Karpas-422 (cell line): ENCODE results near the gene INO80B. TPM values are rescaled to one million over a fixed set of nuclear protein-coding genes. Genes with fewer than 3 reads are reported as not detected.

Source experiments
- total RNA-seq: library from RNA; depleted of rRNA; stranded (reverse); fragments of >200 nt; shearing (Covaris generic); gene quantifications from 2 replicates; pipeline ENCODE4 v1.2.3, GENCODE V29; 2014; ENCODE audit warnings: low replicate concordance; rRNA removed

Gene INO80B
- total RNA-seq, 1 experiment from 2014 or later = 29.3 TPM

Other genes starting within 250 kb of the INO80B start
- 0.65 and 3.2 TPM in 2 replicates for gene SLC4A5, start 111.7 kb upstream of the INO80B start, total RNA-seq
- gene DCTN1, start 74.8 kb upstream of the INO80B start, total RNA-seq = 95.0 and 96.4 TPM in 2 replicates
- gene C2orf81, start 33.5 kb upstream of the INO80B start, total RNA-seq = 3.8 and 7.6 TPM in 2 replicates
- 130 and 239 TPM in 2 replicates for gene WDR54, start 33.4 kb upstream of the INO80B start, total RNA-seq
- gene RTKN, start 13.2 kb upstream of the INO80B start, total RNA-seq = 28.1 and 31.5 TPM in 2 replicates
- gene WBP1, start 3.4 kb downstream of the INO80B start, total RNA-seq = 124 and 149 TPM in 2 replicates
- 69.1 and 95.6 TPM in 2 replicates for gene MOGS, start 10.3 kb downstream of the INO80B start, total RNA-seq
- gene MRPL53, start 17.6 kb downstream of the INO80B start, total RNA-seq = 91.4 and 144 TPM in 2 replicates
- 47.7 and 50.5 TPM in 2 replicates for gene CCDC142, start 27.9 kb downstream of the INO80B start, total RNA-seq
- 47.5 and 54.9 TPM in 2 replicates for gene TTC31, start 28.0 kb downstream of the INO80B start, total RNA-seq
- gene LBX2, start 44.5 kb downstream of the INO80B start, total RNA-seq = 7.2 and 15.8 TPM in 2 replicates
- gene PCGF1, start 52.6 kb downstream of the INO80B start, total RNA-seq = 44.8 and 58.3 TPM in 2 replicates
- gene TLX2, start 59.4 kb downstream of the INO80B start, total RNA-seq = 0.25 and 2.5 TPM in 2 replicates
- gene DQX1, start 71.1 kb downstream of the INO80B start, total RNA-seq = 1.4 and 22.6 TPM in 2 replicates
- 216 and 273 TPM in 2 replicates for gene AUP1, start 74.6 kb downstream of the INO80B start, total RNA-seq
- gene HTRA2, start 74.8 kb downstream of the INO80B start, total RNA-seq = 36.8 and 72.1 TPM in 2 replicates
- 0.15 and 1.3 TPM in 2 replicates for gene LOXL3, start 98.9 kb downstream of the INO80B start, total RNA-seq
- 24.7 and 57.1 TPM in 2 replicates for gene DOK1, start 99.6 kb downstream of the INO80B start, total RNA-seq
- 0.11 TPM in 1 of 2 replicates, not detected in the other for gene M1AP, start 193.2 kb downstream of the INO80B start, total RNA-seq
- 2.7 and 3.4 TPM in 2 replicates for gene SEMA4F, start 199.2 kb downstream of the INO80B start, total RNA-seq